ENCODE data around the gene ARHGEF6.

GRCh38 chrX:136768469-136769084 is 12.2 kb downstream of the ARHGEF6 start:
- no peak for TF ChIP-seq CTCF (IDR thresholded peaks at IDR 0.05; ENCODE audit: poor library complexity)
- TF ChIP-seq EZH2 (IDR thresholded peaks at IDR 0.05; ENCODE audit: borderline replicate concordance): no peak
- TF ChIP-seq EZH2phosphoT487 (IDR thresholded peaks at IDR 0.05; ENCODE audit: low read depth, severe bottlenecking, unreplicated experiment): no peak

All from hepatocyte (in vitro differentiated cells).